Stimulated activated CD8-positive, alpha-beta memory T cell treated with anti-CD3 and anti-CD28 coated beads, Interleukin-4, amount 100 ng/mL, for 4 hours (primary cell): ENCODE measurements around the gene IMPACT.
A peak's percentile ranks its signal among the peaks of the same experiment; 100 is the strongest.

Experiments
- DNase-seq, 2 donors: peaks; one replicate each; pipeline ENCODE4 v3.0.0-alpha.2; 2020; ENCODE audit warnings: low read depth in 2 of 2, low spot score in 1 of 2

The IMPACT gene, protein sequence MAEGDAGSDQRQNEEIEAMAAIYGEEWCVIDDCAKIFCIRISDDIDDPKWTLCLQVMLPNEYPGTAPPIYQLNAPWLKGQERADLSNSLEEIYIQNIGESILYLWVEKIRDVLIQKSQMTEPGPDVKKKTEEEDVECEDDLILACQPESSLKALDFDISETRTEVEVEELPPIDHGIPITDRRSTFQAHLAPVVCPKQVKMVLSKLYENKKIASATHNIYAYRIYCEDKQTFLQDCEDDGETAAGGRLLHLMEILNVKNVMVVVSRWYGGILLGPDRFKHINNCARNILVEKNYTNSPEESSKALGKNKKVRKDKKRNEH

GRCh38 chr18:24426398-24427294, at the start of gene IMPACT:
Gene IMPACT (plus strand): TSS chr18:24426670. CDS start chr18:24426757, 87 bp downstream.
- DNase-seq = peak; percentile 47 to 56

- no peak for DNase-seq
These were observed 47.9 kb upstream of the IMPACT start for GRCh38 chr18:24378598-24378997.

DNA sequence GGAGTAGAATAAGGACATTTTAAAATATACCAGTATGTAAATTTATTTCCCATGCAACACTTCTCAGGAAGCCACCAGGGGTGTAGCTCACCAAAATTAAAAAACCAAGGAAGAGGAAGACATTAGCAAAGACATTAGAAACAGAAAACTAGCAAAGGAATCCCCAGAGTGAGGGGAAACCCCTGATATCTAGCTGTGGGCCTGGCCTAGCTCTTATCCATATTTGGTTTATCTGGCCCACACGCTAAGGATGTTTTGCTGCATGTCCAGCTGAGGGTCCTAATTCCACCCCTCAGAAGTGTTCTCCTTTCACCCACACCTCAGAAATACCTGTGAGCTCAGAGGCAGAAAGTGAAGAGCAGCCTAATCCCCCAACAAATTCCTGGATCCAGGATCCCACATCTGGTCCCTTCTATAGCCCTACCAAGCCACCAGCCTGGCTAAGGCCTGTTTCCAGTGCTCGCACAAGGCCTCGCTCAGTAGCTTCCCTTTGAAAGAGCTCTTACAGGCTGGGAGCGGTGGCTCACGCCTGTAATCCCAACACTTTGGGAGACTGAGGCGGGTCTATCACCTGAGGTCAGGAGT, 46.2 kb upstream of the IMPACT start:
- DNase-seq = no peak

DNA sequence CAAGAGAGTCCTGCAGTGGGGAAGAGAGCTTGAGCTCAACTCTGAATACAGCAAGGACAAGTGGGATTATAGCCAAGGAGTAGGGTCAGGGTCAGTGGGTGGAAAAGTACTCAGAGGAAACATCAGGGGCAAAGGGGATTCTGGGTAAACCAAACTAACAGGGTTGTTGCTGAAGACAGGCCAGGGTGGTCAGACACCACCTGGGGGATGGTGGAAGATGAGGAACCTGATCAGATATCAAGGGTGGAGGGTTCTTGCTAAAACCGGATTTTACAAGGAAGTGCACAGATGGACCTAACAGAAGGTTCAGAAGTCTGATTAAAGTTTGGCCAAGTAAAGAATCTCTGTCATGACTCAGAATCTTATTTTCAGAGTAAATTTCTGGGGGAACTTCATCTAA, 45.3 kb upstream of the IMPACT start:
- DNase-seq = no peak

- DNase-seq = no peak
These were observed 39.8 kb upstream of the IMPACT start for GRCh38 chr18:24386681-24387080.

- DNase-seq = no peak
These were observed 37.5 kb upstream of the IMPACT start for GRCh38 chr18:24388957-24389356.

GRCh38 chr18:24395049-24395795, 31.2 kb upstream of the IMPACT start:
- DNase-seq = no peak

DNA sequence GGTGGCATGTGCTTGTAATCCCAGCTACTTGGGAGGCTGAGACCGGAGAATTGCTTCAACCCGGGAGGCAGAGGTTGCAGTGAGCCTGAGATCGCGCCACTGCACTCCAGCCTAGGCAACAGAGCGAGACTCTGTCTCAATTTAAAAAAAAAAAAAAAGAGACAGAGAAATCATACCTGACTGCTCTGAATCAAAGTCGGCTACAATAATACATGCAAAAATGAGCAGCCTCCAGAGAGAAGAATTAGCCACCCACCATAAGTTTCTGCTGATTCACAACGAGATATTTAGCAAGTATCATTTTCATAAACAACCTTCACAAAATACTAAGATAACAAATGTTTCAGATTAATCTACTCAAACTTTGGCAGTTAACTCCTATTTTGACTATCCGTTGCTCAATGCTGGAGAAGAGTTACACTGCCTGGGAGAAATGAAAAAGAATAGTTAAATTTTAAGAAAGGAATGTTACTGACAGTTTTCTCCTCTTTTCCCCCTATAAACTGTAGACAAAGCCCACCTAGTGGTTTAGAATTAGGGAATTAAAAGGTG, 30.3 kb upstream of the IMPACT start:
- DNase-seq = no peak

DNA sequence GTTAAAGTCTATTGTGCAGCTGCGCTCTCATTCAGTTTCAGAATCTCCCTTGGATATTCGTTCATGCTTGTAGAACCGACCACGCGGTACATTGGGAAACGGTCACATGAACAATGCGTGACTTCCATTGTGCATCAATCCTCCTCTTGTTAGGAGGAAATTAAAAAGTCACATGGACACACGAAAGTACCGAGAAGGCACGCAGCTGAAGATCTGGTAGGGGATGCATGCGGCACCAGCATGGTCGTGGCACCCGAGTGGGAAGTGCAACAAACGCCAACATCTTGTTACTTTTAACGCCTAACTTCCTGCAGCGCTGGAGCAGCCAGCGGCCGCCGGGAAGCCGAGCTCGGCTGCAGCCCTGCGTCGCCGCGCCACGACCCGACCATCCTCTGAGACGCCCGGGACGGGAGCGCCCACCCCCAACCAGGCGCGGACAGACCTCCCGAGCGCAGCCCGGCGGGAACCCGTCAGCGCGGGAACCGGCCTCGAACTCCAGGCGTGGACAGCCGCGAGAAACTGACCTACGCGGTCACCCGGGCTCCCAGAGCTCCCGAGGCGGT, 29.3 kb upstream of the IMPACT start:
- no peak for DNase-seq

- DNase-seq = peak; percentile 64 to 68
These were observed 28.6 kb upstream of the IMPACT start, which contains the start of gene OSBPL1A for GRCh38 chr18:24397694-24398368. Gene OSBPL1A (minus strand): TSS chr18:24397824. CDS start chr18:24377533, 20,291 bp downstream.

DNA sequence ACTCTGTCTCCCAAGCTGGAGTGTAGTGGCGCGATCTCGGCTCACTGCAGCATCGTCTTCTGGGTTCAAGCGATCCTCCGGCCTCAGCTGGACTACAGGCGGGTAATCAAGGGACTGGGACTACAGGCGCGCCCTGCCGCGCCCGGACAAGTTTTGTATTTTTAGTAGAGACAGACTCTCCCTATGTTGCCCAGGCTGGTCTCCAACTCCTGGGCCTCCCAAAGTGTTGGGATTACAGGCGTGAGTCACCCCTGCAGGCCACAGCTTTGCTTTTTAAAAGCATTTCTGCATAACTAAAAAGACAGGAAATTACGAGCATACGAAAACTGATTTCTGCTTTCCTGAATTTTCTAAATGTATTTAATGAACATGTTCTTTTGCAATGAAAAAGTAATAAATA, 27.9 kb upstream of the IMPACT start:
- DNase-seq = no peak

- DNase-seq = no peak
These were observed 25.9 kb upstream of the IMPACT start for GRCh38 chr18:24400587-24400986.

GRCh38 chr18:24402209-24402785, 24.2 kb upstream of the IMPACT start:
- no peak for DNase-seq

DNA sequence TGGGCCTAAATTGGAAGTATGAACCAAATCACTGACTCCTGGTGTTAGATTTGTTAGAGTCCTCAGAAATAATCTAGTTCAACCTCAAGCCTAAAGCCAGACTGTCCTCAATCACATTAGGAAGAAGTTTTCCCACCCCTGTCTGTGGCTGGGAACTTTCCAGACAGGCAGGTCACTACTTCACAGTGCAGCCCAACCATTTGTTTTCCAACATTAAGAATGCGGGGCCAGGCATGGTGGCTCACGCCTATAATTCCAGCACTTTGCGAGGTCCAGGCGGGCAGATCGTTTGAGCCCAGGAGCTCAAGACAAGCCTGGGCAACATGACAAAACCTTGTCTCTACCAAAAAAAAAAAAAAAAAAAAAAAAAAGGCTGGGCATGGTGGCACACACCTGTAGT, 23.4 kb upstream of the IMPACT start:
- DNase-seq = no peak

DNA sequence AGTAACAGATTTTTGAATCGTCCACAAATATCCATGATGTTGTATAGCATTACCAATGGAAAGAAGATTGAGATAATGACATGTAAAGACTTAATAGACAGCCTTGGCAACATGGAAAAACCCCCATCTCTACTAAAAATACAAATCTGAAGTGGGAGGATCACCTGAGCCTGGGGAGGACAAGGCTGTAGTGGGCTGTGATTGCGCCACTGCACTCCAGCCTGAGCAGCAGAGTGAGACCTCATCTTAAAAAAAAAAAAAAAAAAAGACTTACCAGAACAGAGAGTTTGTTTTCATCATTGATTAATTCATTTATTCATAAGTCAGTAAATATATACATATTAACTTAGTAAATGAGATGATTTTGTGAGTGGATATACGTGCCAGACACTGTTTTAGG, 21.9 kb upstream of the IMPACT start:
- no peak for DNase-seq

DNA sequence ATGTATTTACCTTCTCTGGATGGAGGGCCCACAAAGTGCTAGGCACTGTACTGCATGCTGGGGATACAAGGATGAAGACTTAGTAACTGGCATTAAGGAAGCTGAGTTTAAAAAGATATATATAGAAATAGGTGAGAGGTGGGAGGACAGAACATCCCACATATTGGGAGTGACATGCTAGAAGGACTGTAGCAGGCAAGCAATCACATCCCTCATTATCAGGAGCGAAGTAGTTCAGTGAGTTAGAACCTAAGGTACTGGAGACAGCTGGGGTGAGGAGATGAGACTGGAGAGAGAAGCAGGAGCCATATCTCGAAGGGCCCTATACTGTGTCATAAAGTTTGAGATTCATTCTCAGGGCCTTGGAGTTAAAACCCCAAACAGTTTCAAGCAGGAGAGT, 18.0 kb upstream of the IMPACT start:
- DNase-seq = no peak

DNA sequence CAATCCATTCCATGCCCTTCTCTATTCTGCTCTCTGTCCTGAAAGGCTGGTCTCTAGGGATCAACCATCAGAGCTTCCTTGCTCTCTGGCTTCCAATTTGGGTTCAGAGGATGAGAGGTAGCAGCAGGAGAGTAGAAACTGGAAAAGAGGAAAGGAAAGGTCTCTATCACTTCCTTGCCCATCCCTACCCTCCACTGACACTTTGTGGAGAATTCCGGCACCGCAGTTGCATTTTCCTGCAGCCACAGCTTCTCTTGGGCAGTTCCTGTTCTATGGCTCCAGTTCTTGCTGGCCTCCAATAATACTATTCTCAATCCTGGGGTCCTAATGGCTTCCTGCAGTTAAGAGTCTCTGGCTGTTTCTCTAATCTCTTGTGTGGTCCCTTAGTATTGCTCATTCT, 13.3 kb upstream of the IMPACT start:
- DNase-seq = no peak

DNA sequence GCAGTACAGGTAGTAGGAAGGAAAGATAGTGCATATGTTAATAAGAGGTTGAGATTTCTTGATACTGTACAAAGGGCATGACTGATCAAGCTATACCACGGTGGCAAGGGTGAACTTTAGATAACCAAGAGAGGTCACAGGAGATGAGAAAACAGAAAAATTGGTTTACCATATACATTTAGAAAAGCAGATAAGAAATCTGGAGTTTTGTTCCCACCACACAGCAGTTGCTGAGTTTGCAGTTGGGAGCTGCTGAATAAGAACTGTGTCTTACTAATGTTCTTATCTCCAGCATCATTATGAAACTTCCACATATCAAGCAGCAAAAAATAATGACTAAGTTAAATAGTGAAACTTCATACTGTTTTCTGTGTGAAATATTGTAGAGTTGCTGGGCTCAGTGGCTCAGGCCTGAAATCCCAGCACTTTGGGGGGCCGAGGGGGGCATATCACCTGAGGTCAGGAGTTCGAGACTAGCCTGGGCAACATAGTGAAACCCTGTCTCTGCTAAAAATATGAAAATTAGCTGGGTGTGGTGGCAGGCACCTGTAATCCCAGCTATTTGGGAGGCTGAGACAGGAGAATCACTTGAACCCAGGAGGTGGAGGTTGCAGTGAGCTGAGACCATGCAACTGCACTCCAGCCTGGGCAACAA, 12.0 kb upstream of the IMPACT start:
- no peak for DNase-seq

DNA sequence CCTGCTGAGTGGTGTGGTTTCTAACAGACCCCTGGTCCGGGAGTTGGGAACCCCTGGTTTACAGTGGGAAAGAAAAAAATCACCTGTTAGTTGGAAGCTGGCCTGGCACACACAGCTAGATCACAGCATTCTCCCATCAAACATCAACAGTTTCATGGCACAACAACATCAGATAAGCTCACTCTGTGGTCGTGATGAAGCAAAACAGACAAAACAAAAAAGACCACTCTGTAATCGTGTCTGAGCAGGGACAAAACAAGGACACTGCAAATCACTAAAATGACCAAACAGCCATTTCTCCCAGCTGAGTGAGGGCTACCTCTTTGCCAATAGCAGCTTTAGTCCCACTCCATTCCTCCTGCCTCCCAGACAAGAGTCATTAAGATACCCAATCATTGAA, 9.0 kb upstream of the IMPACT start:
- no peak for DNase-seq
